Esophagus squamous epithelium (tissue), 4 donors: ENCODE results near the gene SETBP1.

Experiments used
- POLR2A ChIP-seq, 4 donors: fragments of 450-650 bp; IDR thresholded peaks; one replicate each; pipeline ENCODE4 v1.6.1; 2017; ENCODE audit warnings: antibody characterized with exemption in 4 of 4, mild to moderate bottlenecking in 4 of 4, moderate library complexity in 3 of 4
- TF ChIP-seq, protein P1 (sequence below), 6 experiments: fragments of 450-650 bp in 4 of 6; fragments of 200-600 bp in 2 of 6; sonication (generic) in 2 of 6; IDR thresholded peaks; one replicate each; pipeline ENCODE4 v1.5.1; 2016 to 2019; ENCODE audit warnings: antibody characterized with exemption in 6 of 6, mild to moderate bottlenecking in 4 of 6, moderate library complexity in 4 of 6

DNA sequence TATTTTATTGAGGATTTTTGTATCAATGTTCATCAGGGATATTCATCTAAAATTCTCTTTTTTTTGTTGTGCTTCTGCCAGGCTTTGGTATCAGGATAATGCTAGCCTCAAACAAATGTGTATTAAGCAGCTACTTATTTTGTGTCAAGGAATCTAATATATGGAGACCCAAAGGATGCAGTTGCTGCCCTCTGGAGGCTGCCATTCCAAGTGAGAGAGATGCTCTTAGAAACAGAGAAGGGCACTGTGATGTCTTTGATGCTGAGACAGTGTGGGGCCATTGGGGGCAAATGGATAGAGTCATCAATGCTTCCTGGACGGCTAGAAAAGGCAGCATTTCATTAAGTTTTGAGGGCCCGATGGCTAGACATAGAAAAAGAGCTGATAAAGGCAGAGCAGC, 292.6 kb downstream of the SETBP1 start:
- TF ChIP-seq, protein P1, sequence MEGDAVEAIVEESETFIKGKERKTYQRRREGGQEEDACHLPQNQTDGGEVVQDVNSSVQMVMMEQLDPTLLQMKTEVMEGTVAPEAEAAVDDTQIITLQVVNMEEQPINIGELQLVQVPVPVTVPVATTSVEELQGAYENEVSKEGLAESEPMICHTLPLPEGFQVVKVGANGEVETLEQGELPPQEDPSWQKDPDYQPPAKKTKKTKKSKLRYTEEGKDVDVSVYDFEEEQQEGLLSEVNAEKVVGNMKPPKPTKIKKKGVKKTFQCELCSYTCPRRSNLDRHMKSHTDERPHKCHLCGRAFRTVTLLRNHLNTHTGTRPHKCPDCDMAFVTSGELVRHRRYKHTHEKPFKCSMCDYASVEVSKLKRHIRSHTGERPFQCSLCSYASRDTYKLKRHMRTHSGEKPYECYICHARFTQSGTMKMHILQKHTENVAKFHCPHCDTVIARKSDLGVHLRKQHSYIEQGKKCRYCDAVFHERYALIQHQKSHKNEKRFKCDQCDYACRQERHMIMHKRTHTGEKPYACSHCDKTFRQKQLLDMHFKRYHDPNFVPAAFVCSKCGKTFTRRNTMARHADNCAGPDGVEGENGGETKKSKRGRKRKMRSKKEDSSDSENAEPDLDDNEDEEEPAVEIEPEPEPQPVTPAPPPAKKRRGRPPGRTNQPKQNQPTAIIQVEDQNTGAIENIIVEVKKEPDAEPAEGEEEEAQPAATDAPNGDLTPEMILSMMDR (IDR thresholded peaks at IDR 0.05) = peak in 1 of 6 experiments; percentile 23
- TF ChIP-seq POLR2A (IDR thresholded peaks at IDR 0.05) = no peak
